K562 (cell line): Measurements from ENCODE around the gene TNP1.

Source experiments
- CBFA2T3 ChIP-seq: fragments of 450-650 bp; IDR thresholded peaks from 2 replicates; pipeline ENCODE4 v1.6.1; 2017
- TSHZ1 ChIP-seq: fragments of 250-450 bp; sonication (Bioruptor Pico); IDR thresholded peaks from 2 replicates; pipeline ENCODE4 v1.4.0; 2020; ENCODE audit warnings: mild to moderate bottlenecking, moderate library complexity

- no peak for TF ChIP-seq CBFA2T3
- no peak for TF ChIP-seq TSHZ1 (CRISPR knock-in tag)
Measured at GRCh38 chr2:216903470-216903869, 43.6 kb upstream of the TNP1 start.
